ENCODE data around the gene KAZN. TPM values are rescaled to one million over a fixed set of nuclear protein-coding genes. Genes with fewer than 3 reads are reported as not detected.

KAZN gene
- total and polyA plus RNA-seq, 8 donors: 1.2 to 50.7 (median 6.8) TPM

- no peaks in the 10 kb centered on the region for H3K4me1 ChIP-seq
- WGBS, 5 donors: 61 to 70% (median 63%) methylated on average over 9 of the region's 9 CpGs
- H3K27ac ChIP-seq: no peak overlapping the region
- H3K9me3 ChIP-seq: peaks cover 0 to 10% (median 2%) of the 10 kb centered on the region in 4 donors
- H3K27me3 ChIP-seq: no peaks in the 10 kb centered on the region
- intact Hi-C loops (cut with DNase I; ENCODE audit: low total_unique reads): no loop called here
- H3K36me3 ChIP-seq: no peaks in the 10 kb centered on the region
- no peak overlapping the region for H3K4me3 ChIP-seq
- no peak for TF ChIP-seq CTCF (IDR thresholded peaks at IDR 0.05)
- no peak for TF ChIP-seq POLR2A (IDR thresholded peaks at IDR 0.05)
- no peak for TF ChIP-seq EP300 (IDR thresholded peaks at IDR 0.05)
- TF ChIP-seq POLR2AphosphoS5 (IDR thresholded peaks at IDR 0.05): no peak
- no peak for DNase-seq
Observed at GRCh38 chr1:14585728-14586127, 12.8 kb upstream of the KAZN start.

- Histone ChIP-seq H3K9me3 (no peaks in the 10 kb centered on the region), H3K27me3 (peaks cover 0 to 14% (median 4%) of the 10 kb centered on the region in 3 donors), H3K36me3 (no peaks in the 10 kb centered on the region), H3K4me1 (no peaks in the 10 kb centered on the region), H3K27ac (no peak overlapping the region), H3K4me3 (no peak overlapping the region)
- TF ChIP-seq POLR2AphosphoS5 (IDR thresholded peaks at IDR 0.05): no peak
- TF ChIP-seq EP300 (IDR thresholded peaks at IDR 0.05): no peak
- no peak for TF ChIP-seq POLR2A (IDR thresholded peaks at IDR 0.05)
- TF ChIP-seq CTCF (IDR thresholded peaks at IDR 0.05): no peak
- peak in 1 of 2 donors; percentile 28 for DNase-seq
- intact Hi-C loops (cut with DNase I; ENCODE audit: low total_unique reads): no loop called here
- WGBS, 5 donors: 78 to 86% (median 80%) methylated on average over 10 of the region's 10 CpGs
Observed at GRCh38 chr1:14590411-14591180, 7.9 kb upstream of the KAZN start.

- H3K36me3 ChIP-seq: no peaks in the 10 kb centered on the region
- DNase-seq: no peak
- no peaks in the 10 kb centered on the region for H3K4me1 ChIP-seq
- 75 to 85% (median 80%) methylated on average over 6 of the region's 6 CpGs for WGBS, 5 donors
- H3K9me3 ChIP-seq: no peaks in the 10 kb centered on the region
- H3K27me3 ChIP-seq: peaks cover 0 to 23% (median 4%) of the 10 kb centered on the region in 3 donors
- no peak overlapping the region for H3K27ac ChIP-seq
- TF ChIP-seq POLR2A (IDR thresholded peaks at IDR 0.05): no peak
- TF ChIP-seq CTCF (IDR thresholded peaks at IDR 0.05): no peak
- no peak for TF ChIP-seq EP300 (IDR thresholded peaks at IDR 0.05)
- TF ChIP-seq POLR2AphosphoS5 (IDR thresholded peaks at IDR 0.05): no peak
- intact Hi-C loops (cut with DNase I; ENCODE audit: low total_unique reads): no loop called here
- H3K4me3 ChIP-seq: no peak overlapping the region
Observed at GRCh38 chr1:14591600-14591999, 6.9 kb upstream of the KAZN start.

GRCh38 chr1:14592004-14592631 is 6.4 kb upstream of the KAZN start:
- H3K27ac ChIP-seq: no peak overlapping the region
- intact Hi-C loops (cut with DNase I; ENCODE audit: low total_unique reads): no loop called here

More at GRCh38 chr1:14592004-14592631, 6.4 kb upstream of the KAZN start:
- no peaks in the 10 kb centered on the region for H3K36me3 ChIP-seq
- H3K27me3 ChIP-seq: peaks cover 0 to 28% (median 7%) of the 10 kb centered on the region in 3 donors
- no peaks in the 10 kb centered on the region for H3K4me1 ChIP-seq
- 55 to 71% (median 59%) methylated on average over 7 to 9 of the region's 9 CpGs for WGBS, 5 donors
- H3K4me3 ChIP-seq: no peak overlapping the region
- DNase-seq: no peak
- H3K9me3 ChIP-seq: no peaks in the 10 kb centered on the region
- TF ChIP-seq POLR2AphosphoS5 (IDR thresholded peaks at IDR 0.05) (no peak), EP300 (IDR thresholded peaks at IDR 0.05) (no peak), CTCF (IDR thresholded peaks at IDR 0.05) (no peak), POLR2A (IDR thresholded peaks at IDR 0.05) (no peak)
